GM23338 (cell line): Measurements from ENCODE around the gene HSPBP1. TPM values are rescaled to one million over a fixed set of nuclear protein-coding genes. Genes with fewer than 3 reads are reported as not detected.

Experiments
- ATAC-seq: fragments of 200-7000 bp; cut with Tn5 transposase; 3 replicates; pipeline ENCODE4 v1.9.1; 2020
- DNase-seq: peaks from one replicate; pipeline ENCODE4 v3.0.0-alpha.2; 2015; ENCODE audit warnings: low spot score
- H2AFZ ChIP-seq: fragments of 200-600 bp; sonication (generic); 2 replicates; pipeline ENCODE4 v1.8.0; 2016; ENCODE audit warnings: antibody characterized with exemption, mild to moderate bottlenecking, moderate library complexity
- H3F3A ChIP-seq: fragments of 200-600 bp; sonication (generic); replicated peaks from 2 replicates; pipeline ENCODE4 v1.8.0; 2017; ENCODE audit warnings: antibody characterized with exemption, mixed run types, low read depth
- H3K27ac ChIP-seq: fragments of 200-600 bp; sonication (generic); 2 replicates; pipeline ENCODE4 v1.6.1; 2016; ENCODE audit warnings: low read depth
- H3K27me3 ChIP-seq: fragments of 200-600 bp; sonication (generic); 2 replicates; pipeline ENCODE4 v1.8.0; 2016; ENCODE audit warnings: mild to moderate bottlenecking, mixed run types, moderate library complexity; ENCODE audit not compliant: insufficient read depth
- H3K36me3 ChIP-seq: fragments of 200-600 bp; sonication (generic); 2 replicates; pipeline ENCODE4 v1.8.0; 2016; ENCODE audit warnings: mild to moderate bottlenecking; ENCODE audit not compliant: insufficient read depth
- H3K4me1 ChIP-seq: fragments of 200-600 bp; sonication (generic); 2 replicates; pipeline ENCODE4 v1.8.0; 2016; ENCODE audit warnings: mild to moderate bottlenecking, moderate library complexity; ENCODE audit not compliant: insufficient read depth
- H3K4me2 ChIP-seq: fragments of 200-600 bp; sonication (generic); 2 replicates; pipeline ENCODE4 v1.7.1; 2017; ENCODE audit warnings: mixed run types
- H3K4me3 ChIP-seq: fragments of 200-600 bp; sonication (generic); 2 replicates; pipeline ENCODE4 v1.6.1; 2016; ENCODE audit warnings: mixed run types
- H3K79me2 ChIP-seq: fragments of 200-600 bp; sonication (generic); replicated peaks from 2 replicates; pipeline ENCODE4 v1.8.0; 2017; ENCODE audit warnings: mild to moderate bottlenecking; ENCODE audit not compliant: insufficient read depth
- H3K9me2 ChIP-seq: fragments of 200-600 bp; sonication (generic); 2 replicates; pipeline ENCODE4 v1.8.0; 2017; ENCODE audit not compliant: insufficient read depth
- H4K20me1 ChIP-seq: fragments of 200-600 bp; sonication (generic); replicated peaks from 2 replicates; pipeline ENCODE4 v1.8.0; 2017; ENCODE audit warnings: mild to moderate bottlenecking; ENCODE audit not compliant: insufficient read depth
- H3K27ac Mint-ChIP-seq: 2 replicates; pipeline ENCODE4 v1.8.0; 2020; ENCODE audit warnings: inconsistent platforms, mild to moderate bottlenecking, moderate library complexity, mixed read lengths
- H3K27me3 Mint-ChIP-seq: 3 replicates; pipeline ENCODE4 v1.8.0; 2022; ENCODE audit warnings: low read depth, mild to moderate bottlenecking, moderate library complexity, mixed read lengths, inconsistent platforms; ENCODE audit not compliant: insufficient read depth, poor library complexity
- H3K36me3 Mint-ChIP-seq: 3 replicates; pipeline ENCODE4 v1.8.0; 2021; ENCODE audit warnings: low read depth, mild to moderate bottlenecking, inconsistent platforms, moderate library complexity, mixed read lengths
- H3K4me1 Mint-ChIP-seq: 3 replicates; pipeline ENCODE4 v1.8.0; 2020; ENCODE audit warnings: mild to moderate bottlenecking, inconsistent platforms, mixed read lengths
- H3K4me3 Mint-ChIP-seq: 3 replicates; pipeline ENCODE4 v1.8.0; 2021; ENCODE audit warnings: moderate library complexity, mild to moderate bottlenecking, inconsistent platforms, mixed read lengths
- H3K9me3 Mint-ChIP-seq: 3 replicates; pipeline ENCODE4 v1.8.0; 2020; ENCODE audit warnings: moderate library complexity, mild to moderate bottlenecking, inconsistent platforms, mixed read lengths
- CREB1 ChIP-seq: fragments of 250-450 bp; sonication (Bioruptor Pico); IDR thresholded peaks from 2 replicates; pipeline ENCODE4 v1.5.0; 2020; ENCODE audit warnings: low read depth, mild to moderate bottlenecking, moderate library complexity
- ETS1 ChIP-seq: IDR thresholded peaks from 2 replicates; pipeline ENCODE4 v1.6.1; 2016; ENCODE audit warnings: antibody characterized with exemption
- EZH2 ChIP-seq: fragments of 200-600 bp; sonication (generic); IDR thresholded peaks from one replicate; pipeline ENCODE4 v1.8.0; 2017; ENCODE audit warnings: antibody characterized with exemption, mild to moderate bottlenecking, low read depth; ENCODE audit not compliant: unreplicated experiment
- EZH2phosphoT487 ChIP-seq: fragments of 200-600 bp; sonication (generic); IDR thresholded peaks from one replicate; pipeline ENCODE4 v1.8.1; 2018; ENCODE audit warnings: antibody characterized with exemption; ENCODE audit not compliant: unreplicated experiment
- JUNB ChIP-seq: IDR thresholded peaks from one replicate; pipeline ENCODE4 v1.6.1; 2016; ENCODE audit warnings: antibody characterized with exemption; ENCODE audit not compliant: unreplicated experiment
- NANOG ChIP-seq: IDR thresholded peaks from 2 replicates; pipeline ENCODE4 v1.6.1; 2016; ENCODE audit warnings: antibody characterized with exemption, borderline replicate concordance
- POLR2AphosphoS5 ChIP-seq: IDR thresholded peaks from 2 replicates; pipeline ENCODE4 v1.6.1; 2016; ENCODE audit warnings: antibody characterized with exemption, low read depth
- STAT1 ChIP-seq: IDR thresholded peaks from one replicate; pipeline ENCODE4 v1.6.1; 2016; ENCODE audit warnings: antibody characterized with exemption; ENCODE audit not compliant: unreplicated experiment
- ZNF114 ChIP-seq: fragments of 250-450 bp; sonication (Bioruptor Pico); IDR thresholded peaks from 2 replicates; pipeline ENCODE4 v1.5.0; 2020; ENCODE audit warnings: mild to moderate bottlenecking, moderate library complexity
- ZNF331 ChIP-seq: fragments of 250-450 bp; sonication (Bioruptor Pico); IDR thresholded peaks from 2 replicates; pipeline ENCODE4 v1.5.0; 2020; ENCODE audit warnings: low read depth, mild to moderate bottlenecking, moderate library complexity
- ZNF462 ChIP-seq: fragments of 250-450 bp; sonication (Bioruptor Pico); IDR thresholded peaks from 2 replicates; pipeline ENCODE4 v1.5.0; 2020; ENCODE audit warnings: mild to moderate bottlenecking, moderate library complexity
- polyA plus RNA-seq: library from polyadenylated mRNA; unstranded; fragments of >200 nt; fragmentation: Nextera tagmentation; extraction: Ambion mirVana; gene quantifications from 2 replicates; pipeline ENCODE4 v1.2.1, GENCODE V29; 2016
- total RNA-seq: library from RNA; depleted of rRNA; stranded (reverse); fragments of >200 nt; shearing (Covaris generic); gene quantifications from 2 replicates; pipeline ENCODE4 v1.2.3, GENCODE V29; 2014
- TF ChIP-seq, protein P1 (sequence below): IDR thresholded peaks from one replicate; pipeline ENCODE4 v1.6.1; 2018; ENCODE audit warnings: antibody characterized with exemption; ENCODE audit not compliant: unreplicated experiment
- TF ChIP-seq, protein P2 (sequence below), 2 experiments: fragments of 200-600 bp in 1 of 2; sonication (generic) in 1 of 2; conservative IDR thresholded peaks; 2 replicates each; pipeline versions ENCODE4 v1.5.1 to v1.6.1; 2016 to 2017; ENCODE audit warnings: antibody characterized with exemption in 2 of 2, low read depth in 2 of 2, mild to moderate bottlenecking in 2 of 2, moderate library complexity in 1 of 2

The HSPBP1 gene
- total and polyA plus RNA-seq, 2 experiments from 2014 or later = 83.6 to 91.1 TPM

- Histone ChIP-seq H2AFZ (no peak overlapping the region), H3K4me3 (no peak overlapping the region), H3K4me1 (no peaks in the 10 kb centered on the region), H3K9me2 (no peaks in the 10 kb centered on the region), H3K4me2 (no peak overlapping the region), H3F3A (no peaks in the 10 kb centered on the region), H3K79me2 (peaks cover 18% of the 10 kb centered on the region), H3K36me3 (no peaks in the 10 kb centered on the region; the same call in 1 of the 2 replicates), H4K20me1 (no peaks in the 10 kb centered on the region; the same call in none of the 2 replicates), H3K27ac (no peak overlapping the region), H3K27me3 (no peaks in the 10 kb centered on the region)
- DNase-seq (no peak), ATAC-seq (no peak)
- Mint-ChIP-seq H3K4me3 (no peak overlapping the region), H3K4me1 (peaks cover 2% of the 10 kb centered on the region; the same call in 1 of the 3 replicates), H3K27me3 (peaks cover 6% of the 10 kb centered on the region), H3K27ac (no peak overlapping the region), H3K36me3 (peaks cover 34% of the 10 kb centered on the region), H3K9me3 (no peaks in the 10 kb centered on the region)
- TF ChIP-seq ETS1 (no peak), ZNF331 (CRISPR knock-in tag) (no peak), NANOG (no peak), EZH2phosphoT487 (no peak), CREB1 (CRISPR knock-in tag) (no peak), JUNB (no peak), EZH2 (no peak), ZNF462 (CRISPR knock-in tag) (no peak), STAT1 (no peak), ZNF114 (no peak), POLR2AphosphoS5 (no peak)
- TF ChIP-seq, protein P1, sequence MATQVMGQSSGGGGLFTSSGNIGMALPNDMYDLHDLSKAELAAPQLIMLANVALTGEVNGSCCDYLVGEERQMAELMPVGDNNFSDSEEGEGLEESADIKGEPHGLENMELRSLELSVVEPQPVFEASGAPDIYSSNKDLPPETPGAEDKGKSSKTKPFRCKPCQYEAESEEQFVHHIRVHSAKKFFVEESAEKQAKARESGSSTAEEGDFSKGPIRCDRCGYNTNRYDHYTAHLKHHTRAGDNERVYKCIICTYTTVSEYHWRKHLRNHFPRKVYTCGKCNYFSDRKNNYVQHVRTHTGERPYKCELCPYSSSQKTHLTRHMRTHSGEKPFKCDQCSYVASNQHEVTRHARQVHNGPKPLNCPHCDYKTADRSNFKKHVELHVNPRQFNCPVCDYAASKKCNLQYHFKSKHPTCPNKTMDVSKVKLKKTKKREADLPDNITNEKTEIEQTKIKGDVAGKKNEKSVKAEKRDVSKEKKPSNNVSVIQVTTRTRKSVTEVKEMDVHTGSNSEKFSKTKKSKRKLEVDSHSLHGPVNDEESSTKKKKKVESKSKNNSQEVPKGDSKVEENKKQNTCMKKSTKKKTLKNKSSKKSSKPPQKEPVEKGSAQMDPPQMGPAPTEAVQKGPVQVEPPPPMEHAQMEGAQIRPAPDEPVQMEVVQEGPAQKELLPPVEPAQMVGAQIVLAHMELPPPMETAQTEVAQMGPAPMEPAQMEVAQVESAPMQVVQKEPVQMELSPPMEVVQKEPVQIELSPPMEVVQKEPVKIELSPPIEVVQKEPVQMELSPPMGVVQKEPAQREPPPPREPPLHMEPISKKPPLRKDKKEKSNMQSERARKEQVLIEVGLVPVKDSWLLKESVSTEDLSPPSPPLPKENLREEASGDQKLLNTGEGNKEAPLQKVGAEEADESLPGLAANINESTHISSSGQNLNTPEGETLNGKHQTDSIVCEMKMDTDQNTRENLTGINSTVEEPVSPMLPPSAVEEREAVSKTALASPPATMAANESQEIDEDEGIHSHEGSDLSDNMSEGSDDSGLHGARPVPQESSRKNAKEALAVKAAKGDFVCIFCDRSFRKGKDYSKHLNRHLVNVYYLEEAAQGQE = no peak
- TF ChIP-seq, protein P2, sequence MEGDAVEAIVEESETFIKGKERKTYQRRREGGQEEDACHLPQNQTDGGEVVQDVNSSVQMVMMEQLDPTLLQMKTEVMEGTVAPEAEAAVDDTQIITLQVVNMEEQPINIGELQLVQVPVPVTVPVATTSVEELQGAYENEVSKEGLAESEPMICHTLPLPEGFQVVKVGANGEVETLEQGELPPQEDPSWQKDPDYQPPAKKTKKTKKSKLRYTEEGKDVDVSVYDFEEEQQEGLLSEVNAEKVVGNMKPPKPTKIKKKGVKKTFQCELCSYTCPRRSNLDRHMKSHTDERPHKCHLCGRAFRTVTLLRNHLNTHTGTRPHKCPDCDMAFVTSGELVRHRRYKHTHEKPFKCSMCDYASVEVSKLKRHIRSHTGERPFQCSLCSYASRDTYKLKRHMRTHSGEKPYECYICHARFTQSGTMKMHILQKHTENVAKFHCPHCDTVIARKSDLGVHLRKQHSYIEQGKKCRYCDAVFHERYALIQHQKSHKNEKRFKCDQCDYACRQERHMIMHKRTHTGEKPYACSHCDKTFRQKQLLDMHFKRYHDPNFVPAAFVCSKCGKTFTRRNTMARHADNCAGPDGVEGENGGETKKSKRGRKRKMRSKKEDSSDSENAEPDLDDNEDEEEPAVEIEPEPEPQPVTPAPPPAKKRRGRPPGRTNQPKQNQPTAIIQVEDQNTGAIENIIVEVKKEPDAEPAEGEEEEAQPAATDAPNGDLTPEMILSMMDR (conservative IDR thresholded peaks at IDR 0.05; ENCODE audit: low read depth in 2 of 2) = no peak
Observed at GRCh38 chr19:55244004-55244680, 35.8 kb downstream of the HSPBP1 start.
